Esophagus squamous epithelium (tissue), 4 donors: ENCODE results near the gene TLCD2.

Experiments
- POLR2A ChIP-seq, 4 donors: fragments of 450-650 bp; IDR thresholded peaks; one replicate each; pipeline ENCODE4 v1.6.1; 2017; ENCODE audit warnings: antibody characterized with exemption in 4 of 4, mild to moderate bottlenecking in 4 of 4, moderate library complexity in 3 of 4
- TF ChIP-seq, protein P1 (sequence below), 6 experiments: fragments of 450-650 bp in 4 of 6; fragments of 200-600 bp in 2 of 6; sonication (generic) in 2 of 6; IDR thresholded peaks; one replicate each; pipeline ENCODE4 v1.5.1; 2016 to 2019; ENCODE audit warnings: antibody characterized with exemption in 6 of 6, mild to moderate bottlenecking in 4 of 6, moderate library complexity in 4 of 6

DNA sequence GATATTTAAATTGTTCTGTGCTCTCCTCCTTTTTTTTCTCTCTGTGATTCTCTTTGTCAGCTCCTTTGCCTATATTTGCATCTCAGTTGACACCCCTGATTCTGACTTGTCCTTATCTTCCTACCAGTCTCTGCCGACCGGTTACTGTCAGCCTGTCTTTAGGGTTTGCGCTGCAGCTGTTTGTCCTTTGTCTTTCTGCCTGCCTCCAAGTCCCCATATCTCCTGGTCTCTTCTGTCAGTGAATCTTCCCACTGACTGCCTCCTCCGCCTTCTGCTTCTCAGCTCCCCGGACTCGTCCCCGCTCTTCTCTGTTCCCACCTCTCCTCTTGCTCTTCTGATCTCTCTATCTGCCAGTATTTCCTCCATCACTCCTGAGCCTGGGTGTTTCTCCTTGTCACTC, 5.2 kb downstream of the TLCD2 start:
- TF ChIP-seq, protein P1, sequence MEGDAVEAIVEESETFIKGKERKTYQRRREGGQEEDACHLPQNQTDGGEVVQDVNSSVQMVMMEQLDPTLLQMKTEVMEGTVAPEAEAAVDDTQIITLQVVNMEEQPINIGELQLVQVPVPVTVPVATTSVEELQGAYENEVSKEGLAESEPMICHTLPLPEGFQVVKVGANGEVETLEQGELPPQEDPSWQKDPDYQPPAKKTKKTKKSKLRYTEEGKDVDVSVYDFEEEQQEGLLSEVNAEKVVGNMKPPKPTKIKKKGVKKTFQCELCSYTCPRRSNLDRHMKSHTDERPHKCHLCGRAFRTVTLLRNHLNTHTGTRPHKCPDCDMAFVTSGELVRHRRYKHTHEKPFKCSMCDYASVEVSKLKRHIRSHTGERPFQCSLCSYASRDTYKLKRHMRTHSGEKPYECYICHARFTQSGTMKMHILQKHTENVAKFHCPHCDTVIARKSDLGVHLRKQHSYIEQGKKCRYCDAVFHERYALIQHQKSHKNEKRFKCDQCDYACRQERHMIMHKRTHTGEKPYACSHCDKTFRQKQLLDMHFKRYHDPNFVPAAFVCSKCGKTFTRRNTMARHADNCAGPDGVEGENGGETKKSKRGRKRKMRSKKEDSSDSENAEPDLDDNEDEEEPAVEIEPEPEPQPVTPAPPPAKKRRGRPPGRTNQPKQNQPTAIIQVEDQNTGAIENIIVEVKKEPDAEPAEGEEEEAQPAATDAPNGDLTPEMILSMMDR (IDR thresholded peaks at IDR 0.05), result no peak
- TF ChIP-seq POLR2A (IDR thresholded peaks at IDR 0.05), result no peak
